GM21737 (cell line): ENCODE data around the gene NIFK.

Source experiments
- ATAC-seq: cut with Tn5 transposase; IDR thresholded peaks from one replicate; pipeline ENCODE4 v1.9.1; 2021; ENCODE audit warnings: mild to moderate bottlenecking, moderate library complexity; ENCODE audit not compliant: unreplicated experiment

NIFK gene

GRCh38 chr2:121736462-121737336 lies at the start of gene NIFK:
TSS of gene NIFK (minus strand) at chr2:121736875. CDS start at chr2:121736850, 25 bp downstream.
- ATAC-seq = peak; percentile 92

- no peak for ATAC-seq
Measured at GRCh38 chr2:121783180-121783579, 46.5 kb upstream of the NIFK start.

- ATAC-seq = no peak
Measured at GRCh38 chr2:121778741-121779487, 42.2 kb upstream of the NIFK start.

- ATAC-seq = no peak
Measured at GRCh38 chr2:121777699-121778058, 41.0 kb upstream of the NIFK start.

GRCh38 chr2:121776885-121777698 lies 40.4 kb upstream of the NIFK start:
- ATAC-seq = no peak

GRCh38 chr2:121776361-121776760 lies 39.7 kb upstream of the NIFK start:
- ATAC-seq = no peak

- no peak for ATAC-seq
Measured at GRCh38 chr2:121774235-121774634, 37.6 kb upstream of the NIFK start.

GRCh38 chr2:121771976-121772742 lies 35.5 kb upstream of the NIFK start:
- ATAC-seq = no peak

GRCh38 chr2:121768143-121768755 lies 31.6 kb upstream of the NIFK start:
- no peak for ATAC-seq

- ATAC-seq = no peak
Measured at GRCh38 chr2:121766624-121767023, 29.9 kb upstream of the NIFK start.

GRCh38 chr2:121764681-121765228 lies 28.1 kb upstream of the NIFK start:
- no peak for ATAC-seq

- ATAC-seq = peak; percentile 100
Measured at GRCh38 chr2:121755237-121756111, 18.8 kb upstream of the NIFK start, which contains the start of gene TSN. TSS of gene TSN (plus strand) at chr2:121755651. CDS start at chr2:121755780, 129 bp downstream.

GRCh38 chr2:121754851-121755236 lies 18.2 kb upstream of the NIFK start:
- ATAC-seq = no peak

GRCh38 chr2:121748202-121748601 lies 11.5 kb upstream of the NIFK start:
- ATAC-seq = no peak

GRCh38 chr2:121746071-121746578 lies 9.4 kb upstream of the NIFK start:
- ATAC-seq = no peak

GRCh38 chr2:121741450-121741849 lies 4.8 kb upstream of the NIFK start:
- ATAC-seq = no peak

- ATAC-seq = no peak
Measured at GRCh38 chr2:121740973-121741372, 4.3 kb upstream of the NIFK start.

- no peak for ATAC-seq
Measured at GRCh38 chr2:121736140-121736461, 574 bp downstream of the NIFK start.
